HT1080 (cell line): ENCODE data around the gene IRF2BP1. TPM values are rescaled to one million over a fixed set of nuclear protein-coding genes. Genes with fewer than 3 reads are reported as not detected.

Source experiments
- DNase-seq: peaks from one replicate; pipeline ENCODE4 v3.0.0-alpha.2; 2015; ENCODE audit warnings: low read depth
- total RNA-seq: library from RNA; depleted of rRNA; stranded (reverse); fragments of >200 nt; shearing (Covaris generic); gene quantifications from 2 replicates; pipeline ENCODE4 v1.2.3, GENCODE V29; 2014; rRNA removed

The IRF2BP1 gene
- total RNA-seq, 1 experiment from 2014 or later: 57.1 TPM

DNA sequence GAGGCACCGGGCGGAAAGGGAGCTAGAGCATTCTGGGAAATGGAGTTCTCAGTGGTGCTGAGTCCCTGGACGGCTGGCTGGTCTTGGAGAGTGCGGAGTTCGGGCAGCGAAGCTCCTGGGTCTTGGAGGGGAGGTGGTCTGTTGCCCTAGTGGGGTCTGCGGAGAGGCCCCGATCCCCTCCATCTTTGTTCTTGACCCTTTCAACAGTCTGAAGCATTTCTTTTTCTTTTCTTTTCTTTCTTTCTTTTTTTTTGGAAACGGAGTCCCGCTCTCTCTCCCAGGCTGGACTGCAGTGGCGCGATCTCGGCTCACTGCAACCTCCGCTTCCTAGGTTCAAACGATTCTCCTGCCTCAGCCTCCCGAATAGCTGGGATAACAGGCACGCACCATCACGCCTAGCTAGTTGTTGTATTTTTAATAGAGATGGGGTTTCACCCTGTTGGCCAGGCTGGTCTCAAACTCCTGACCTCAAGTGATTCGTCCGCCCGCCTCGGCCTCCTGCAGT lies 22.6 kb downstream of the IRF2BP1 start:
- DNase-seq: no peak

DNA sequence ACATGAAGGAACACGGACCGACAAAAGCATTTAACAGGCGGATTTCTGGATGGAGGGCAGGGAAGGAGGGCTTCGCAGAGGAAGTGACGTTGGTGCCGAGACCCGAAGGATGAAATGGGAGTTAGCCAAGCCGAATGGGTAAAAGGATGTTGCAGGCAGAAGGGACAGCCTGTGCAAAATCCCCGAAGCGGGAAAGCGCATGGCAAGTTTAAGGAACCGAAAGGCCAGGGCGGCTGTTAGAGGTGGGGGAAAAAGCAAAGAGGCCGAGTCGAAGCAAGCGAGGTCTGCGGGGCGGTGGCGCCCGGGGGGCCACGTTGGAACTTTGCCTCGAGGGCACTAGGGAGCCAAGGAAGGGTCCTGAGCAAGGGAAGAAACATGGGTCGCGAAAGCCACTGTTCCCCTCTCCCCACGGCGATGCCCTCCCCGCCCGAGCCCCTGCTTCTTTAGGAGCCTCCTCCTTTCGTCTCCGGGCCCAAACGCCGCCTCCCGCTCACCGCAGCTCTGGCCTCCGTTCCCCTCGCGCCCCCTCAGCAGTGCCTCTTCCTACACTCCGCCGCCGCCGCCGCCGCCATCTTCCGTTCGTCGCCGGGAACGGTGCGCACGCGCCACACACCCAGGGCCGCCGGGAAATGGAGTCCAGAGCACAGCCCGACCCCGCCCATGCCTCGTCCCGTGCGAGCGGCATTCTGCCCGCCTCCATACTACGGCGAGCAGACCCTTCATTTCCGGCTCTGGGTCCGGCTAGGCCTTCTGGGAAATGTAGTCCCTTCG lies 23.2 kb downstream of the IRF2BP1 start, which contains the start of gene SYMPK:
TSS of gene SYMPK (minus strand) at position 584 of the 771 bp plus-strand sequence. CDS start 8,652 bp downstream, outside the sequence.
- DNase-seq: peak; percentile 98

GRCh38 chr19:45862271-45862563 lies 23.7 kb downstream of the IRF2BP1 start:
- DNase-seq: no peak

GRCh38 chr19:45860359-45861259 lies 25.3 kb downstream of the IRF2BP1 start:
- DNase-seq: no peak

DNA sequence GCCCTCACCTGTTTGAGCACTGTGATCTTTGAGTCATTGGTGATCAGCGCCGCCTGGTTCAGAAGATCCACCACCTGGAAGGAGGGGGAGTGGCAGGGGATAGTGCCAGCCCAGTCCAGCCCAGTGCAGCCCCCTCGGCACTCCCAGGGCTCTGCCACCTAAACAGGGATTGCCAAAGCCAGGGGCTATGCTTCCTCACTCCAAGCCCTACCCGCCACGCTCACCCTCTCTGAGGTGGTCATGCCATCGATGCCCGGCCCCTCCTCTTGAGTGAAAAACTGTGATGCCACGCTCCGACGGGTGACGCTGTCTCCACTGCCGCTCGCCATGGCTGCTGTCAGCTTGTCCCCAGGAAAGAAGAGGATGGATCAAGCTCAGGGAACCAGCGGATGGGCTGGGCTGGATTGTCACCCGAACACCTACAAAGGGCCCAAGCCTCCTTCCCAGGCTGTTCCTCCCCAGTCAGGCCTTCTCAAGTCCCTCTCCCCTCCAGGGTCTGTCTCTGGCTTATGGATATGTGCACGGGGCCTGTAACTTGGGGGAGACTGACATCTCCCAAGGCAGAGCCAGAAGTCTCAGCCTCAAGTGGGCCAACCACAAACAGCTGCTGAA lies 31.7 kb downstream of the IRF2BP1 start:
- DNase-seq: no peak

DNA sequence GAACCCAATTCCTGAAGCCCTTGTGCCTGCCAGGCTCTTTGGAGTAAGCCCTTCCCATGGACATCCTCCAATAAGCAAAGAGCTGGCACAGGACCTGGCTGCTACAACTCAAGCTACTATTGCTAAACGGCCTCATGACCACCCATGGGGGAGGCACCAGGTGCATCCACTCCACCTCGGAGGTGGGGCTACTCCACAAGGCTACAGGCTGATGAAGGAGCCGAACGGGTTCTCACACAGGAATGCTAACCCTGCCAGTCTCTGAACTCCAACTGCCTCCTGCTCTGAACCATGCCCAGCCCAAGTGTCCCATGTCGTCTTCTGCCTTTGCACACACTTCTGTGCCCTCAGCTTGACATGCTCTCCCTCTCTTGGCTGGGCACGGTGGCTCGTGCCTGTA lies 33.0 kb downstream of the IRF2BP1 start:
- DNase-seq: no peak

GRCh38 chr19:45852145-45852750 lies 33.7 kb downstream of the IRF2BP1 start:
- no peak for DNase-seq

- no peak for DNase-seq
These were observed 37.0 kb downstream of the IRF2BP1 start for GRCh38 chr19:45848922-45849321.

GRCh38 chr19:45847663-45848062 lies 38.3 kb downstream of the IRF2BP1 start:
- DNase-seq: no peak

- no peak for DNase-seq
These were observed 43.7 kb downstream of the IRF2BP1 start for GRCh38 chr19:45842198-45842597.

- DNase-seq: no peak
These were observed 51.0 kb downstream of the IRF2BP1 start for GRCh38 chr19:45834970-45835369.

Other genes starting within 250 kb of the IRF2BP1 start
- 18.8 and 28.4 TPM in 2 replicates for gene EML2, start 246.7 kb downstream of the IRF2BP1 start, total RNA-seq
- 0.07 and 0.23 TPM in 2 replicates for gene GIPR, start 217.9 kb downstream of the IRF2BP1 start, total RNA-seq
- gene SNRPD2, start 194.2 kb downstream of the IRF2BP1 start, total RNA-seq: 612 and 1,194 TPM in 2 replicates
- gene QPCTL, start 193.5 kb downstream of the IRF2BP1 start, total RNA-seq: 16.9 and 20.9 TPM in 2 replicates
- gene FBXO46, start 155.2 kb downstream of the IRF2BP1 start, total RNA-seq: 9.5 and 14.2 TPM in 2 replicates
- gene MEIOSIN, start 152.7 kb downstream of the IRF2BP1 start, total RNA-seq: 0.07 and 0.37 TPM in 2 replicates
- gene SIX5, start 116.9 kb downstream of the IRF2BP1 start, total RNA-seq: 7.7 and 10.2 TPM in 2 replicates
- 7.0 and 10.1 TPM in 2 replicates for gene DMPK, start 103.7 kb downstream of the IRF2BP1 start, total RNA-seq
- gene DMWD, start 93.3 kb downstream of the IRF2BP1 start, total RNA-seq: 35.9 and 44.3 TPM in 2 replicates
- 0.13 TPM in 1 of 2 replicates, not detected in the other for gene RSPH6A, start 70.8 kb downstream of the IRF2BP1 start, total RNA-seq
- gene SYMPK, start 23.0 kb downstream of the IRF2BP1 start, total RNA-seq: 73.4 and 89.3 TPM in 2 replicates
- gene FOXA3, start 21.8 kb downstream of the IRF2BP1 start, total RNA-seq: 2.2 and 2.8 TPM in 2 replicates
- 2.2 and 4.4 TPM in 2 replicates for gene MYPOP, start 16.5 kb upstream of the IRF2BP1 start, total RNA-seq
- gene NANOS2, start 28.6 kb upstream of the IRF2BP1 start, total RNA-seq: not detected in 2 replicates
- 0.47 and 0.59 TPM in 2 replicates for gene NOVA2, start 87.7 kb upstream of the IRF2BP1 start, total RNA-seq
- gene CCDC61, start 109.3 kb upstream of the IRF2BP1 start, total RNA-seq: 4.7 and 8.7 TPM in 2 replicates
- gene PGLYRP1, start 136.9 kb upstream of the IRF2BP1 start, total RNA-seq: not detected in 2 replicates
- gene IGFL4, start 154.9 kb upstream of the IRF2BP1 start, total RNA-seq: not detected in 2 replicates
- 1.7 and 1.9 TPM in 2 replicates for gene IGFL3, start 238.5 kb upstream of the IRF2BP1 start, total RNA-seq